ENCODE results near the gene SUSD4.

GRCh38 chr1:223319905-223320580 lies 43.9 kb downstream of the SUSD4 start:
- no peak for TF ChIP-seq GMEB1 (CRISPR knock-in tag; IDR thresholded peaks at IDR 0.05)
- TF ChIP-seq YY1 (IDR thresholded peaks at IDR 0.05; ENCODE audit: borderline replicate concordance in 1 of 3, control insufficient read depth in 1 of 3, extremely low read depth in 1 of 3, insufficient read depth in 3 of 3, insufficient read length in 1 of 3, insufficient replicate concordance in 2 of 3, low read depth in 1 of 3, low read length in 2 of 3): no peak
- TF ChIP-seq FOXA3 (CRISPR knock-in tag; conservative IDR thresholded peaks at IDR 0.05 in 1 of 2, IDR thresholded peaks at IDR 0.05 in 1 of 2): no peak
- TF ChIP-seq KAT2B (IDR thresholded peaks at IDR 0.05; ENCODE audit: low read depth, low read length): no peak
- TF ChIP-seq NFE2L1 (tag; IDR thresholded peaks at IDR 0.05; ENCODE audit: borderline replicate concordance, low read depth): no peak
- TF ChIP-seq RBM14 (IDR thresholded peaks at IDR 0.05; ENCODE audit: borderline replicate concordance, insufficient read depth, low read depth, low read length): no peak
- no peak for TF ChIP-seq CTCF (IDR thresholded peaks at IDR 0.05 in 2 of 3, conservative IDR thresholded peaks at IDR 0.05 in 1 of 3; ENCODE audit: insufficient read depth in 2 of 3, low read depth in 1 of 3, low read length in 3 of 3)

Data from K562 (cell line).